GM19372 (cell line): ENCODE measurements around the gene VWA2.

Experiments
- ATAC-seq: cut with Tn5 transposase; IDR thresholded peaks from one replicate; pipeline ENCODE4 v1.9.1; 2021; ENCODE audit warnings: mild to moderate bottlenecking, low read depth, moderate library complexity; ENCODE audit not compliant: unreplicated experiment

VWA2 gene, protein sequence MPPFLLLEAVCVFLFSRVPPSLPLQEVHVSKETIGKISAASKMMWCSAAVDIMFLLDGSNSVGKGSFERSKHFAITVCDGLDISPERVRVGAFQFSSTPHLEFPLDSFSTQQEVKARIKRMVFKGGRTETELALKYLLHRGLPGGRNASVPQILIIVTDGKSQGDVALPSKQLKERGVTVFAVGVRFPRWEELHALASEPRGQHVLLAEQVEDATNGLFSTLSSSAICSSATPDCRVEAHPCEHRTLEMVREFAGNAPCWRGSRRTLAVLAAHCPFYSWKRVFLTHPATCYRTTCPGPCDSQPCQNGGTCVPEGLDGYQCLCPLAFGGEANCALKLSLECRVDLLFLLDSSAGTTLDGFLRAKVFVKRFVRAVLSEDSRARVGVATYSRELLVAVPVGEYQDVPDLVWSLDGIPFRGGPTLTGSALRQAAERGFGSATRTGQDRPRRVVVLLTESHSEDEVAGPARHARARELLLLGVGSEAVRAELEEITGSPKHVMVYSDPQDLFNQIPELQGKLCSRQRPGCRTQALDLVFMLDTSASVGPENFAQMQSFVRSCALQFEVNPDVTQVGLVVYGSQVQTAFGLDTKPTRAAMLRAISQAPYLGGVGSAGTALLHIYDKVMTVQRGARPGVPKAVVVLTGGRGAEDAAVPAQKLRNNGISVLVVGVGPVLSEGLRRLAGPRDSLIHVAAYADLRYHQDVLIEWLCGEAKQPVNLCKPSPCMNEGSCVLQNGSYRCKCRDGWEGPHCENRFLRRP

GRCh38 chr10:114239117-114239993 is at the start of gene VWA2:
VWA2 (plus strand) TSS chr10:114239254; CDS start chr10:114248714, 9,460 bp downstream.
- no peak for ATAC-seq

- no peak for ATAC-seq
Observed at GRCh38 chr10:114189700-114190099, 49.4 kb upstream of the VWA2 start.

DNA sequence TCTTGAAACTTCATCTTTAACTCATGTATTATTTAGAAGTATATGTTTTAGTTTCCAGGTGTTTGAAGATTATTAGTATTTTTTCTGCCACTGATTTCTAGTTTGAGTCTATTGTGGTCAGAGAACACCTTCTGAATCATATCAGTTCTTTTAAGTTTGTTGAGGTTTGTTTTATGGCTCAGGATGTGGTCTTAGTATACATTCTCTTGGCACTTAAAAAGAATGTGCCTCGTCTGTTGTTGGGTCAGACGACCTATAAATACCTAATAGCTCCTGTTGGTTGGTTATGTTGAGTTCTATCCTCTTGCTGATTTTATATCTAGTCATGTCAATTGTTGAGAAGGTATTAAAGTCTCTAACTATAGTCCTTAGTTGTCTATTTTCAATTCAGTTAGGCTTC is 44.0 kb upstream of the VWA2 start:
- peak; percentile 67 for ATAC-seq

GRCh38 chr10:114199239-114199638 is 39.8 kb upstream of the VWA2 start:
- ATAC-seq, result no peak

- ATAC-seq, result no peak
Observed at GRCh38 chr10:114202812-114203211, 36.2 kb upstream of the VWA2 start.

DNA sequence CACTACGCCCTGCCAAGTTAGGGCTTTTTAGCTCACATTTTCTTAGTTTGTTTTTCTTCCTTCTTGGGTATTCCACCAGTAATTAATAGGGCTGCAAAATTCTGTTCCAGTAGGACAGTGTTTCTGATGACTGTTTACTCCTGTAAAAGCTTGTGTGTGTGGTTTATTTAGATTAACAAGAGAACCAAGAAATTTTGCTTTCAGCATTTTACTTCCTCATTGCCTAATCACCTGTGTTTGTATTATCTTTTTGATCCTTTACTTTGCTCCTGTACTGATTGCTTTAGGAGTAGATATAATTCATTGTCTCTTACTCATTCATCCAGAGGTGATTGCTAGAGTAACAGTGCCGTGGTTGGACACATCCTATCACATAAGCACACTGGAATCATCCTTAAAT is 32.2 kb upstream of the VWA2 start:
- ATAC-seq, result no peak

- ATAC-seq, result no peak
Observed at GRCh38 chr10:114207349-114207748, 31.7 kb upstream of the VWA2 start.

DNA sequence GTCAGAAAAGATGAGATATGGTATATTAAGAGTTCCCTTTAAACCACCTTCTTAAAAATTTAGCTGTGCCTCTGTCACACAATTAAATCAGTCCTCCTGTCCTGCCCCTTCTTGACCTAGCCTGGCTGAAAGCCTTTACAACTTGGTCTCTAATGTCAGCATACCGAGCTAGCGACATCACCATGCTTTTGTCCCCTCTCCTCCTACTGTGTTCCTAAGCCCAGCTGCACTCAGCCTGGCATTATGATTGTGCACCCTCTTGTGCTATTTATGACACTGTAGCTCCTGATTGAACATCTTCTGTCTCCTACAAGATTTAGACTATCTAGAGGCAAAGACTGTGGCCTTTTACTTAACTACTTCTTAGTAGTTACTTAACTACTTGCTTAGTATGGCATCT is 30.7 kb upstream of the VWA2 start:
- no peak for ATAC-seq

GRCh38 chr10:114212153-114212552 is 26.9 kb upstream of the VWA2 start:
- no peak for ATAC-seq

GRCh38 chr10:114215033-114215432 is 24.0 kb upstream of the VWA2 start:
- ATAC-seq, result no peak

GRCh38 chr10:114220281-114220680 is 18.8 kb upstream of the VWA2 start:
- no peak for ATAC-seq

GRCh38 chr10:114221235-114221634 is 17.8 kb upstream of the VWA2 start:
- no peak for ATAC-seq

GRCh38 chr10:114223066-114223465 is 16.0 kb upstream of the VWA2 start:
- ATAC-seq, result no peak

GRCh38 chr10:114228156-114228555 is 10.9 kb upstream of the VWA2 start:
- no peak for ATAC-seq

DNA sequence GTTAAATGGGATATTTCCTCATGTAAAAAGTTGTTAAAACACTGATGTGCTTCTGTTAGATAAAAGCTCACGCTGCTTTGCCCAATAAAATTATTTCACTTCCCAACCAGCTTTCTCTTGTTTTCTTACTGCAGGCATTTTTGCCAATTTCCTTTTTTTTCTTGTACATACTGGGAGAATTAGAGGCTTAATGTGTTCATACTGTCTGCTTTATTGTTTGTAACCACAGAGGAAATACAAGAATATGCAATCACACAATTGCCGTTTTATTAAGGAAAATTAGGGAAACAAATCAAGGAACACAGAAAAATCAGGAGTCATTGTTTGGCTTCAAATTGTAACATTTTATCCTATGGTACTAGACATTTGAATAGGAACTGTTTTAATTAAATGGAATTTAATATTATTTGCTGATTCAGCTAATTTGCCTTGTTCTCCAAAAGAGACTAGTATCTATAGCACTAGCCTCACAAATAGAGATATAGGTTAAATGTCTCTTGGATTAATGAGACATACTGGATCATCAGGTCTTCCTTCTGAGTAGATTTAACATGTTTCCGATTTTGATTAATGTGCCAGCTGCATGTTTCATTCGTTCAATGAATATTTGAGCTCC is 6.4 kb upstream of the VWA2 start:
- no peak for ATAC-seq

DNA sequence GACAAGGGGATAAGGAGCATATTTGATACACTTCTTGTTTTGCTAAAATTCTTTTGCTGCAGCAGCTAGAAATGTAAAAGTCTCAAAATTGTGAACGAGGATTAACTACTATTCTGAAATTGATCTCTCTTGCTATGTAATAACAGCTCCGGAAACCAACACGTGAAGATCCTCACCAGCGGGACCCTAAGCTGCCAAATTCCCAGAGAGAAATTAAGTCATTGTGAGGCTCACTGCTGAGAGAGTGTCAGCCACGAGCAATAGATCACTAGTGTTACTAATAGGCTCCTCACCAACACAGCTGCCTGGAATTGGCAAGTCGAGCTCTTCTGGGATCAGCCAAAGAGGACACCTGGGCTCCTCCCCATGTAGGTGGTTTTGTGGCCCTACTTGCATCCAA is 5.6 kb upstream of the VWA2 start:
- ATAC-seq, result no peak

GRCh38 chr10:114234132-114234531 is 4.9 kb upstream of the VWA2 start:
- no peak for ATAC-seq

DNA sequence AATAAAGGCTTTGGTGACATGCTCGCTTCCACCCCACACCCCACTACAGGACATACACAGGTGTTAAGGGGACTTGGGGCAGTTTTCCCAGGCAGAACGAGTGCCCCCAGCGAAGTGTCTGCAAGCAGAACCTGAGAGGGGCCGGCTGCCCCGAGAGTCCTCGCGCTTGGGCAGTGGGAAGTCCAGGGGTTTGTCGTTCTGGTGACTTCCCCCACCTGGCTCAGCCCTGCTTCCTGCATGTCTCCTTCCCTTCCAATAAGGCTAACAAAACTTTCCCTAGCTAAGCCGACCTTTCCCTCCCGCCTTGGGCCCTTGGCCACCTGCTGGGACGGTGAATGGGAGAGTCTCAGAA is 916 bp downstream of the VWA2 start:
- no peak for ATAC-seq

DNA sequence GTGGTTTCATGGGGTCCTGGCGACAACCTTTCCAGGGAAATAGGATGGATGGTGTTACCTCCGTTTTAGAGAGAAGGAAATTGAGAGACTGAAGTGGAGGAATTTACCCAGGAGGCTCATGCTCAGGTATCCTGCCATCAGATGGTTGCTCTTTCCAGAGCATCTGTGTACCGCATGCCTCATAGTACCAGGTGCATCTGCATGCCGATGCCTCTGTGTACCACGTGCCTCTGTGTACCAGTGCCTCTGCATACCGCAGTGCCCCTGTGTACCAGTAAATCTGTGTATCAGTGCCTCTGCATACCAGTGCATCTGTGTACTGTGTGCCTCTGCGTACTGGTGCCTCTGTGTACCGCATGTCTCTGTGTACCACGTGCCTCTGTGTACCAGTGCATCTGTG is 3.2 kb downstream of the VWA2 start:
- no peak for ATAC-seq

GRCh38 chr10:114243661-114244060 is 4.6 kb downstream of the VWA2 start:
- ATAC-seq, result no peak

DNA sequence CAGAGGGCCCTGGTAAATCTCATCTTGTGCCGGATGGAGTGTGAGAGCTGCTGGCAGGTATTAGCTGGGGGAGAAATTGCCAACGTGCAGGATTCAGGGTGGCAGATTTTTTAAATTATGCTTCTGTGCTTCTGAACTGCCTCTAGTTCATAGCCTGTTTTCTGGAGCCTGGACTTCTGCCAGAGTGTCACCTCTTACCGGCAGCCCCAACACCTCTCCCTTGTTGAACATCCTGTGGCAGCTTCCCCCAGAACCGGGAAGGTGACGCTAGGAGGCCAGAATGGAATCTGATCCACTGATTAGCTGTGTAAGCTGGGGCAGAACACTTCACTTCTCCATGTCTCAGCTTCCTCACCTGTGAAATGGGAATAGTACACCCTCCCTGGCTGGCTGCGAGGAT is 5.1 kb downstream of the VWA2 start:
- ATAC-seq, result no peak
